Subcutaneous abdominal adipose tissue (tissue), 5 donors: ENCODE measurements around the gene TSPAN15.
A peak's percentile ranks its signal among the peaks of the same experiment; 100 is the strongest.

Experiments
- H3K27ac ChIP-seq: one replicate; pipeline ENCODE4 v1.7.0; 2013; ENCODE audit warnings: low read depth, mild to moderate bottlenecking, inconsistent platforms, low read length, moderate library complexity
- H3K27me3 ChIP-seq, 5 donors: one replicate each; pipeline ENCODE4 v1.7.0; 2013; ENCODE audit warnings: low read length in 5 of 5, inconsistent platforms in 1 of 5; ENCODE audit not compliant: control insufficient read depth in 5 of 5, insufficient read depth in 4 of 5
- H3K36me3 ChIP-seq, 5 donors: one replicate each; pipeline ENCODE4 v1.7.0; 2013; ENCODE audit warnings: low read length in 5 of 5; ENCODE audit not compliant: control insufficient read depth in 5 of 5, insufficient read depth in 5 of 5
- H3K4me1 ChIP-seq, 5 donors: one replicate each; pipeline ENCODE4 v1.7.0; 2013; ENCODE audit warnings: low read length in 5 of 5, mild to moderate bottlenecking in 3 of 5, moderate library complexity in 1 of 5; ENCODE audit not compliant: control insufficient read depth in 5 of 5, insufficient read depth in 5 of 5
- H3K4me3 ChIP-seq, 5 donors: one replicate each; pipeline ENCODE4 v1.7.0; 2013; ENCODE audit warnings: low read length in 5 of 5, low read depth in 1 of 5
- H3K9ac ChIP-seq, 5 donors: one replicate each; pipeline ENCODE4 v1.7.0; 2013; ENCODE audit warnings: low read length in 5 of 5, mild to moderate bottlenecking in 4 of 5, moderate library complexity in 3 of 5
- H3K9me3 ChIP-seq, 5 donors: one replicate each; pipeline ENCODE4 v1.7.0; 2013; ENCODE audit warnings: low read length in 5 of 5; ENCODE audit not compliant: control insufficient read depth in 5 of 5
- donor health status: healthy.
- donor health status: healthy.
- donor health status: healthy.
- donor health status: healthy.
- donor health status: healthy.

Gene TSPAN15

GRCh38 chr10:69463886-69464285 is 12.6 kb downstream of the TSPAN15 start:
- H3K27ac ChIP-seq: peak overlapping the region; percentile 98
- peak overlapping the region in 4 of 5 donors; percentile 30 to 79 (median 66) for H3K9ac ChIP-seq
- peaks cover 46 to 98% (median 92%) of the 10 kb centered on the region in 5 donors for H3K4me1 ChIP-seq
- H3K9me3 ChIP-seq: no peaks in the 10 kb centered on the region
- H3K27me3 ChIP-seq: no peaks in the 10 kb centered on the region
- peaks cover 0 to 4% (median 0%) of the 10 kb centered on the region in 5 donors for H3K36me3 ChIP-seq
- H3K4me3 ChIP-seq: no peak overlapping the region

GRCh38 chr10:69464401-69464800 is 13.1 kb downstream of the TSPAN15 start:
- Histone ChIP-seq H3K4me1 (peaks cover 46 to 98% (median 91%) of the 10 kb centered on the region in 5 donors), H3K27me3 (no peaks in the 10 kb centered on the region), H3K9ac (peak overlapping the region; percentile 30 to 79 (median 66)), H3K9me3 (no peaks in the 10 kb centered on the region), H3K27ac (peak overlapping the region; percentile 98), H3K36me3 (peaks cover 0 to under 1% (median 0%) of the 10 kb centered on the region in 5 donors), H3K4me3 (no peak overlapping the region)

DNA sequence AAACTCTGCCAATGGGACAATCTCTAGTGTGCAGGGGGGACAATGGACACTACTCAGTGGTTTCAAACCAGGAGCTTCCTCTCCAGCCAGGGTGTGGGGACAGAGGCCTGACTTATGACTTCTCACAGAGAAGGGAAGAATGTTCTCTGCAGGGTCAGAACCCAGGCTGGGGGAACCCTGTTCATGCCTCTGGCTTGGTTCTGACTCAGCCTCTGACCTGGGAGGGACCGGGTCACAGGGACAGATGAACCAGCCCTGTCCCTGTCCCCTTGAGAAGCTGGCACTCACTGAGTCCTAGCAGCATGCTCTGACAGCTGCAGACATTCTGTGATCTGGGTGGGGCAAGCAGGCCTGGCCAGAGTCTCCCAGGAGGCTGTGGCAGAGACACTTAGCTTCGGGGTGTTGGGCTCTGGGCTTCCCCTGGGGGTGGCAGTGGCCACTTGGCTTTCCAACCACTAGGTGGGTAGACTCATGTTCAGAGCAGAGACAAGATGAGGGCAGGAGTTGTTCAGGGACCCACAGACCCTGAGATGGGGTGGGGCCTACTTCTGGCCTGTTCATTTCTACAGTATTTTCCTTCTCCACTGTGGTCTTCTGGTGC is 13.6 kb downstream of the TSPAN15 start:
- H3K36me3 ChIP-seq: no peaks in the 10 kb centered on the region
- H3K9ac ChIP-seq: peak overlapping the region; percentile 37 to 79 (median 50)
- H3K27me3 ChIP-seq: no peaks in the 10 kb centered on the region
- H3K27ac ChIP-seq: peak overlapping the region; percentile 98
- peaks cover 46 to 98% (median 91%) of the 10 kb centered on the region in 5 donors for H3K4me1 ChIP-seq
- H3K4me3 ChIP-seq: peak overlapping the region in 1 of 5 donors; percentile 4
- H3K9me3 ChIP-seq: no peaks in the 10 kb centered on the region

- Histone ChIP-seq H3K9me3 (no peaks in the 10 kb centered on the region), H3K27ac (peak overlapping the region; percentile 98), H3K27me3 (no peaks in the 10 kb centered on the region), H3K4me3 (no peak overlapping the region), H3K9ac (peak overlapping the region; percentile 1 to 79 (median 37)), H3K4me1 (peaks cover 43 to 98% (median 91%) of the 10 kb centered on the region in 5 donors), H3K36me3 (no peaks in the 10 kb centered on the region)
Measured at GRCh38 chr10:69465457-69466157, 14.3 kb downstream of the TSPAN15 start.

DNA sequence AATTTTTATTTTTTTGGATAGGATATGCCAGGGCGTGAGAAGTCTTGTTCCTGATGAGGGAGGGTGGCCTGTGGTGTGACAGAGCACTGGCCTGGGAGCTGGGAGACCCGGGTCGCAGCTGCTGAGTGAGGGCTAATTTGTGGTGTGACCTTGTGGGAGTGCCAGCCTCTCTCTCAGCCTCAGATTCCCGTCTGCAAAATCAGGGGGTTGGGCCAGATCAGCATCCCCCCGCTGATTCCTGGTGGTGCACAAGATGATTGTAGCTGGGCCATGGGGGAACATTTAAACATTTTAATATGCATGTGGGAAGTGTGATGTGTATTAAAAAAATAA is 14.9 kb downstream of the TSPAN15 start:
- Histone ChIP-seq H3K36me3 (no peaks in the 10 kb centered on the region), H3K4me3 (no peak overlapping the region), H3K27ac (peak overlapping the region; percentile 98), H3K9ac (peak overlapping the region in 1 of 5 donors; percentile 28), H3K9me3 (no peaks in the 10 kb centered on the region), H3K4me1 (peaks cover 40 to 98% (median 91%) of the 10 kb centered on the region in 5 donors), H3K27me3 (no peaks in the 10 kb centered on the region)

DNA sequence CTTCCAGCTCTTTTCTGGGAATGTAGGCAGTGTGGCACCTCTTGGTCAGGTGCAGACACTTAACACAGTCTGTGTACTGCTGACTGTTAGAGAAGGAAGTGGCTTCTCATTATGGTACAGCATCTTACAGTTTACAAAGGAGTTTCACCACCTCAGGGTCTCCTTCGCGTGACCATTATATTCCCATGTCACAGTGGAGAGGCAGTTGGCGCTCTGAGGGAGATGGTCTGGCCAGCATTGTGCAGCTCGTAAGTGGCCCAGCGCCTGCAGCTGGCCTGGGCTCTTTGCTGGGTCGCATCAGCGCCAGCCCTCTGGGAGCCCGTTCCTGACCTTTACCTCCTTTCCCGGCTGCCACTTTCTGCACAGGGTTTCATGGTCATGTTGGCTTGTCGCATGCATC is 15.4 kb downstream of the TSPAN15 start:
- Histone ChIP-seq H3K9ac (peak overlapping the region in 1 of 5 donors; percentile 56), H3K9me3 (no peaks in the 10 kb centered on the region), H3K4me3 (peak overlapping the region in 2 of 5 donors; percentile 31 to 36), H3K27me3 (no peaks in the 10 kb centered on the region), H3K36me3 (no peaks in the 10 kb centered on the region), H3K27ac (peak overlapping the region; percentile 98), H3K4me1 (peaks cover 36 to 98% (median 91%) of the 10 kb centered on the region in 5 donors)

DNA sequence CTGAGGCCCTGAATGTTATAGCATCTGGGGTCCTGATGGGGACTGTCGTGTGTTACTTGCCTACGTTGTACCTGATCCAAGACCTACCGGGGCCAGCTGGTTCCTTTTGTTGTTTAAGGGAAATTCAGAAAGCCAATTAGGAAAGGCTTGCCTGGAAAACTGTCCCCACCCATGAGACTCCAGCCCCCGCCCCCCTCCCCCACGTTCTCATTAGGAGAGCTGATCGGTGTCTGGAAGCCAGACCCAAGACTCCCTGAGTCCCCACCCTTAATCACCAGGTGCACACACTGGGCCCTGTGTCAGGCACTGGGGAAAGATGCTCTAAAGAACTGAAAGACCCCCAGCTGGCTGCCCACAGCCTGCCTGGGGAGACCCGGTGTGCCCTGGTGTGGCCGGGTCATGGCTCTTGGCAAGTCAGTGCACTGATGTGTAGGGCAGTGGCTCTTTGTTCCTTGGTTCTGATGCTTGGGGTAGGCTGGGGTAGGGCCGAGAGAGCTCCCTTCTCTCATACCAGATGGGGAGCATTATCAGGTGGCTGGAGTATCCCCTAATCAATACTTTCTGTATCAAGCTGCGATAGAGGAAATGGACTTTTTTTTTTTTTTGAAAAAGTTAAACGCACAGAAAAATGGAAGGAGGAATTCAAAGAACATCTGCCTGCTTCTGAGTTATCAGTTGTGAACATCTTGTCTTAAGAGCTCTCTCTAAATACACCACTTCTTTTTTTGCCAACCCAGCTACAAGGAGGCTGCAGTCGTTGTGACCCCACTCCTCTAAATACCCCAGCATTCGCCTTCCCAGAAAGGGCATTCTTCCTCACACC is 16.9 kb downstream of the TSPAN15 start:
- Histone ChIP-seq H3K4me3 (peak overlapping the region in 1 of 5 donors; percentile 7), H3K27me3 (no peaks in the 10 kb centered on the region), H3K27ac (peak overlapping the region; percentile 98), H3K4me1 (peaks cover 45 to 99% (median 97%) of the 10 kb centered on the region in 5 donors), H3K9me3 (no peaks in the 10 kb centered on the region), H3K36me3 (no peaks in the 10 kb centered on the region), H3K9ac (peak overlapping the region in 1 of 5 donors; percentile 55)

DNA sequence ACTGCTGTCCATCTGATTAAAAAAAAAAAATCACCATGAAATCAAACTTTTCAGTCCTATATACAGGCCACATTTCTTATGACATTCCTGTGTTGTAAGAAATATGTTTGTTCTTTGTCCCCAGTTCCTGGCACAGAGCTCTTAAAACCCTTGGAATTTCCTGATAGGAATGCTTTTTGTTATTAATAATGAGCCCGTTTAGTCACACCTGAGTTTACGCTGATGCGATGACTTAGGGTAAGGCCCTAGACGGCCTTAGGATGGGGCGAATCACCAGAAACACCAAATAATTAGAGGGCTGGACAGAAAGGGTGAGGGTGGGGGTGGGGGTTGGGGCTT is 17.5 kb downstream of the TSPAN15 start:
- Histone ChIP-seq H3K27me3 (no peaks in the 10 kb centered on the region), H3K36me3 (no peaks in the 10 kb centered on the region), H3K9me3 (no peaks in the 10 kb centered on the region), H3K4me3 (no peak overlapping the region), H3K9ac (peak overlapping the region in 1 of 5 donors; percentile 34), H3K27ac (peak overlapping the region; percentile 98), H3K4me1 (peaks cover 47 to 99% (median 97%) of the 10 kb centered on the region in 5 donors)

GRCh38 chr10:69469976-69470375 is 18.7 kb downstream of the TSPAN15 start:
- Histone ChIP-seq H3K27ac (peak overlapping the region; percentile 98), H3K36me3 (no peaks in the 10 kb centered on the region), H3K4me1 (peaks cover 43 to 99% (median 97%) of the 10 kb centered on the region in 5 donors), H3K27me3 (no peaks in the 10 kb centered on the region), H3K9ac (no peak overlapping the region), H3K4me3 (no peak overlapping the region), H3K9me3 (no peaks in the 10 kb centered on the region)
